NCI-H1436 treated with DMSO at 0.1 percent for 48 hours (cell line): ENCODE results near the gene DPF1.

ENCODE experiments used
- DNase-seq: peaks from one replicate; lab custom pipeline; 2025; lab: John Stamatoyannopoulos, UW

Gene DPF1

GRCh38 chr19:38163419-38164290 lies 60.4 kb downstream of the DPF1 start:
- DNase-seq, result no peak

DNA sequence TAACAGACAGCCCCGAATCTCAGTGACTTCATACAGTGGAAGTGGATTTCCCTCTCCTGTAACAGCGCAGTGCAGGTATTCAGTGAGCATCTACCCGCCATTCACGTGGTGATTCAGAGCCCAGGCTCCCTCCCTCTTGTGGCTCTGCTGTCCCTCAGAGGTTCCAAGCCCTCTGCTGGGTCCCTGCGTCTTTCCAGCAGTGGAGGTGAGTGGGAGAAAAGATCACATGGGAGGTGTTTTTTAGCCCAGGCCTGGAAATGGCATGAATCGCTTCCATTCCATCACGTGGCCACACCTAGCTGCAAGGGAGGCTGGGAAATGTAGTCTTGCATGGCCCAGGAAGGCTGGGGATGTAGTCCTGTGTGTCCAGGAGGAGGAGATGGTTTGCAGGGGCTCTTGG lies 61.4 kb downstream of the DPF1 start:
- DNase-seq, result no peak

DNA sequence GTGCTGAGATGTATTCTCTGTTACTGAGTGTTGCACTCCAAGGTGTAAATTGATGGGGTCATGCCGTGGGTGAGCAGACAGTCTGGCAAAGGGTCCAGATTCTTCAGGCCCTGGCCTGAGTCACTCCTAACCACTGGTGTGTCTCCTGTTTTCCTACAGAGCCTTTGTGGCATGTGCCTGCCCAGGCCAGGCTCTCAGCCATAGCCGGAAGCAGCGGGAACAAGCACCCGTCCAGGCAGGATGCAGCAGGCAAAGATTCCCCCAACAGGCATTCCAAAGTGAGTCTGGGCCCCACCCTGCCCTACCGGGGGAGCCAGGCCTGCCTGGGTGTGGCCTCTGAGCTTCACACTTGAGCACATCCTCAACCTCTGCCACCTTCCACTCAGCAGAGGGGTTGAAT lies 61.9 kb downstream of the DPF1 start:
- no peak for DNase-seq
